ENCODE results near the gene MAP2K5.

DNA sequence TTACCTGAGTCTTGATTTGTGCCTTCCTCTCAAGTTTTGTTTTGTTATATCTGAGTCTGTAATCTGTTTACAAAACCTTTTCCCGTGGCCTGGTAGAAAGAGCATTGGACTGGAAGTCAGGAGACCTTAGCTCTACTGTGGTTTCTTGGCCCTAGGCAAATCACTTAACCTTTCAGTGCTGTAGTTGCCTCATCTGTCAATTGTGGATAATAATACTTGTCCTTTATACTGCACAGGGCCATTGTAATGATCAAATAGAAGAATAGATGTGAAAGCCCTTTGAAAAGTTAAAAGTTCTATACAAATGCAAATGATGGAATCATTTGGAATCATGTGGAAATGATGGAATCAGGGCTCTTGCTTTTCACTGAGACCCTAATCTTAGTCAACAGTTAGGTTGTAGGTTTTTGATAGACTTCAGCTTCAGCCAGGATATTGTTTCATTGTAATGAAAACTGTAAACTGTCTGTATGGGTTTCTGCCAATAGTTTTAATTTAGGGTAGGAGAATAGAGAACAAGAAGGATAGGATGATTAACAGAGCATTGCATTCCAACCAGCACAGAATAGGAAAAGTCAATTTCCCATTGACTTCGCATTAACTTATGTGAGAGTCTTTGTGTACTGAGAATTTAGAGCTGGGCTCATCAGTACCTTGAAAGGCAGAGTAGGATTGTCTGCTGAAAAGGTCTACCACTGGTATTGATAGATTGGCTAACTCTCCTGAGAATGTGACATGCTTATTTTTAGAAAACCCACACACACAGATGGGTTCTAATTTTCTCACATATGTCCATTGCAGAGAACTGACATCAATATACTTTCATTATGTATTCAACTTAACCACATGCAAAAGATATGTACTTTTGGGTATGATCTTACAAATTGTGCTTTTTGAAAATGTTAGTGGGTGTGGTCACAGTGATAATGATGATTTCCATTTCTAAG, 21.8 kb downstream of the MAP2K5 start:
- TF ChIP-seq FOXM1 (IDR thresholded peaks at IDR 0.05; ENCODE audit: borderline replicate concordance, low read depth) (no peak), RAD21 (IDR thresholded peaks at IDR 0.05; ENCODE audit: low read depth) (no peak), EGR1 (IDR thresholded peaks at IDR 0.05) (no peak)
